HEK293 (cell line): ENCODE measurements around the gene TLX3.
"Not testable (repeated sequence)": the region's sequence is repeated elsewhere in the genome, so short reads cannot be mapped to it uniquely, and the experiment has no call there.

ENCODE experiments used
- MYNN ChIP-seq: fragments of 450-650 bp; formaldehyde crosslinking; IDR thresholded peaks from 2 replicates; pipeline ENCODE4 v1.5.1; 2016; ENCODE audit warnings: missing biosample characterization, missing genetic modification characterization, borderline replicate concordance
- SALL2 ChIP-seq: fragments of 450-650 bp; formaldehyde crosslinking; IDR thresholded peaks from 2 replicates; pipeline ENCODE4 v1.5.0; 2017; ENCODE audit warnings: missing biosample characterization, mild to moderate bottlenecking, missing genetic modification characterization, borderline replicate concordance
- SCRT1 ChIP-seq: fragments of 450-650 bp; formaldehyde crosslinking; IDR thresholded peaks from 2 replicates; pipeline ENCODE4 v1.5.1; 2016; ENCODE audit warnings: missing biosample characterization, missing genetic modification characterization, borderline replicate concordance
- ZBTB20 ChIP-seq: fragments of 450-650 bp; formaldehyde crosslinking; IDR thresholded peaks from 2 replicates; pipeline ENCODE4 v1.5.1; 2016; ENCODE audit warnings: missing biosample characterization, missing genetic modification characterization
- ZBTB8A ChIP-seq: fragments of 450-650 bp; formaldehyde crosslinking; IDR thresholded peaks from 2 replicates; pipeline ENCODE4 v1.5.1; 2016; ENCODE audit warnings: missing biosample characterization, missing genetic modification characterization
- ZNF133 ChIP-seq: fragments of 450-650 bp; formaldehyde crosslinking; IDR thresholded peaks from 2 replicates; pipeline ENCODE4 v1.5.1; 2016; ENCODE audit warnings: missing biosample characterization, missing genetic modification characterization
- ZNF274 ChIP-seq, 2 experiments: fragments of 200-500 bp in 1 of 2; fragments of 450-650 bp in 1 of 2; sonication (Bioruptor generic) in 1 of 2; formaldehyde crosslinking in 1 of 2; IDR thresholded peaks; 2 replicates each; pipeline versions ENCODE4 v1.5.1 to v1.6.1; 2014 to 2016; ENCODE audit warnings: borderline replicate concordance in 1 of 2, inconsistent platforms in 1 of 2, low read length in 1 of 2, missing biosample characterization in 1 of 2, missing genetic modification characterization in 1 of 2
- ZNF777 ChIP-seq: fragments of 450-650 bp; formaldehyde crosslinking; IDR thresholded peaks from 2 replicates; pipeline ENCODE4 v1.5.1; 2017; ENCODE audit warnings: missing biosample characterization, missing genetic modification characterization, borderline replicate concordance
- TF ChIP-seq, protein P1 (sequence below): fragments of 450-650 bp; formaldehyde crosslinking; IDR thresholded peaks from 2 replicates; pipeline ENCODE4 v1.5.1; 2016; ENCODE audit warnings: missing biosample characterization, missing genetic modification characterization
- TF ChIP-seq, protein P2 (sequence below): fragments of 450-650 bp; formaldehyde crosslinking; IDR thresholded peaks from 2 replicates; pipeline ENCODE4 v1.5.1; 2016; ENCODE audit warnings: missing biosample characterization, missing genetic modification characterization
- TF ChIP-seq, protein P3 (sequence below): fragments of 450-650 bp; formaldehyde crosslinking; IDR thresholded peaks from 2 replicates; pipeline ENCODE4 v1.5.1; 2016; ENCODE audit warnings: missing biosample characterization, missing genetic modification characterization
- TF ChIP-seq, protein P4 (sequence below): fragments of 450-650 bp; formaldehyde crosslinking; IDR thresholded peaks from 2 replicates; pipeline ENCODE4 v1.5.1; 2016; ENCODE audit warnings: missing biosample characterization, missing genetic modification characterization, low read depth

DNA sequence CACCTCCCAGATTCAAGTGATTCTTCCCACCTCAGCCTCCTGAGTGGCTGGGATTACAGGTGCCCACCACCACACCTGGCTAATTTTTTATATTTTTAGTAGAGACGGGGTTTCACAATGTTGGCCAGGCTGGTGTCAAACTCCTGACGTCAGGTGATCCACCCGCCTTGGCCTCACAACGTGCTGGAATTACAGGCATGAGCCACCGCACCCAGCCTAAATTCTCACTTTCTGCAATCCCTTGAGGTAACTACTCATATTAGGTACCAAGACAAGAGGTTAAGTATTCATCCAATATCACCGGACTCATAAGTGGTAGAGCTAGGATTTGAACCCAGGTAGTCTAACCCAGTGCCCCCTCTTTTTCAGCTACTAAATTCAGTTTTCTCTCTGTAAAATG lies 11.1 kb upstream of the TLX3 start:
- not testable (repeated sequence) for TF ChIP-seq ZNF777 (tag by site-specific recombination); ZBTB20 (tag by site-specific recombination); MYNN (tag by site-specific recombination); ZNF133 (tag by site-specific recombination); SALL2 (tag by site-specific recombination); SCRT1; ZNF274 (IDR thresholded peaks at IDR 0.05; ENCODE audit: low read length); ZNF274 (tag by site-specific recombination; IDR thresholded peaks at IDR 0.05; ENCODE audit: borderline replicate concordance); ZBTB8A (tag by site-specific recombination)
- TF ChIP-seq, protein P1, sequence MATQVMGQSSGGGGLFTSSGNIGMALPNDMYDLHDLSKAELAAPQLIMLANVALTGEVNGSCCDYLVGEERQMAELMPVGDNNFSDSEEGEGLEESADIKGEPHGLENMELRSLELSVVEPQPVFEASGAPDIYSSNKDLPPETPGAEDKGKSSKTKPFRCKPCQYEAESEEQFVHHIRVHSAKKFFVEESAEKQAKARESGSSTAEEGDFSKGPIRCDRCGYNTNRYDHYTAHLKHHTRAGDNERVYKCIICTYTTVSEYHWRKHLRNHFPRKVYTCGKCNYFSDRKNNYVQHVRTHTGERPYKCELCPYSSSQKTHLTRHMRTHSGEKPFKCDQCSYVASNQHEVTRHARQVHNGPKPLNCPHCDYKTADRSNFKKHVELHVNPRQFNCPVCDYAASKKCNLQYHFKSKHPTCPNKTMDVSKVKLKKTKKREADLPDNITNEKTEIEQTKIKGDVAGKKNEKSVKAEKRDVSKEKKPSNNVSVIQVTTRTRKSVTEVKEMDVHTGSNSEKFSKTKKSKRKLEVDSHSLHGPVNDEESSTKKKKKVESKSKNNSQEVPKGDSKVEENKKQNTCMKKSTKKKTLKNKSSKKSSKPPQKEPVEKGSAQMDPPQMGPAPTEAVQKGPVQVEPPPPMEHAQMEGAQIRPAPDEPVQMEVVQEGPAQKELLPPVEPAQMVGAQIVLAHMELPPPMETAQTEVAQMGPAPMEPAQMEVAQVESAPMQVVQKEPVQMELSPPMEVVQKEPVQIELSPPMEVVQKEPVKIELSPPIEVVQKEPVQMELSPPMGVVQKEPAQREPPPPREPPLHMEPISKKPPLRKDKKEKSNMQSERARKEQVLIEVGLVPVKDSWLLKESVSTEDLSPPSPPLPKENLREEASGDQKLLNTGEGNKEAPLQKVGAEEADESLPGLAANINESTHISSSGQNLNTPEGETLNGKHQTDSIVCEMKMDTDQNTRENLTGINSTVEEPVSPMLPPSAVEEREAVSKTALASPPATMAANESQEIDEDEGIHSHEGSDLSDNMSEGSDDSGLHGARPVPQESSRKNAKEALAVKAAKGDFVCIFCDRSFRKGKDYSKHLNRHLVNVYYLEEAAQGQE (tag by site-specific recombination): not testable (repeated sequence)
- TF ChIP-seq, protein P2, sequence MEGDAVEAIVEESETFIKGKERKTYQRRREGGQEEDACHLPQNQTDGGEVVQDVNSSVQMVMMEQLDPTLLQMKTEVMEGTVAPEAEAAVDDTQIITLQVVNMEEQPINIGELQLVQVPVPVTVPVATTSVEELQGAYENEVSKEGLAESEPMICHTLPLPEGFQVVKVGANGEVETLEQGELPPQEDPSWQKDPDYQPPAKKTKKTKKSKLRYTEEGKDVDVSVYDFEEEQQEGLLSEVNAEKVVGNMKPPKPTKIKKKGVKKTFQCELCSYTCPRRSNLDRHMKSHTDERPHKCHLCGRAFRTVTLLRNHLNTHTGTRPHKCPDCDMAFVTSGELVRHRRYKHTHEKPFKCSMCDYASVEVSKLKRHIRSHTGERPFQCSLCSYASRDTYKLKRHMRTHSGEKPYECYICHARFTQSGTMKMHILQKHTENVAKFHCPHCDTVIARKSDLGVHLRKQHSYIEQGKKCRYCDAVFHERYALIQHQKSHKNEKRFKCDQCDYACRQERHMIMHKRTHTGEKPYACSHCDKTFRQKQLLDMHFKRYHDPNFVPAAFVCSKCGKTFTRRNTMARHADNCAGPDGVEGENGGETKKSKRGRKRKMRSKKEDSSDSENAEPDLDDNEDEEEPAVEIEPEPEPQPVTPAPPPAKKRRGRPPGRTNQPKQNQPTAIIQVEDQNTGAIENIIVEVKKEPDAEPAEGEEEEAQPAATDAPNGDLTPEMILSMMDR: not testable (repeated sequence)
- TF ChIP-seq, protein P3, sequence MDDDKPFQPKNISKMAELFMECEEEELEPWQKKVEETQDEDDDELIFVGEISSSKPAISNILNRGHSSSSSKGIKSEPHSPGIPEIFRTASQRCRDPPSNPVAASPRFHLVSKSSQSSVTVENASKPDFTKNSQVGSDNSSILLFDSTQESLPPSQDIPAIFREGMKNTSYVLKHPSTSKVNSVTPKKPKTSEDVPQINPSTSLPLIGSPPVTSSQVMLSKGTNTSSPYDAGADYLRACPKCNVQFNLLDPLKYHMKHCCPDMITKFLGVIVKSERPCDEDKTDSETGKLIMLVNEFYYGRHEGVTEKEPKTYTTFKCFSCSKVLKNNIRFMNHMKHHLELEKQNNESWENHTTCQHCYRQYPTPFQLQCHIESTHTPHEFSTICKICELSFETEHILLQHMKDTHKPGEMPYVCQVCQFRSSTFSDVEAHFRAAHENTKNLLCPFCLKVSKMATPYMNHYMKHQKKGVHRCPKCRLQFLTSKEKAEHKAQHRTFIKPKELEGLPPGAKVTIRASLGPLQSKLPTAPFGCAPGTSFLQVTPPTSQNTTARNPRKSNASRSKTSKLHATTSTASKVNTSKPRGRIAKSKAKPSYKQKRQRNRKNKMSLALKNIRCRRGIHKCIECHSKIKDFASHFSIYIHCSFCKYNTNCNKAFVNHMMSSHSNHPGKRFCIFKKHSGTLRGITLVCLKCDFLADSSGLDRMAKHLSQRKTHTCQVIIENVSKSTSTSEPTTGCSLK (tag by site-specific recombination): not testable (repeated sequence)
- TF ChIP-seq, protein P4, sequence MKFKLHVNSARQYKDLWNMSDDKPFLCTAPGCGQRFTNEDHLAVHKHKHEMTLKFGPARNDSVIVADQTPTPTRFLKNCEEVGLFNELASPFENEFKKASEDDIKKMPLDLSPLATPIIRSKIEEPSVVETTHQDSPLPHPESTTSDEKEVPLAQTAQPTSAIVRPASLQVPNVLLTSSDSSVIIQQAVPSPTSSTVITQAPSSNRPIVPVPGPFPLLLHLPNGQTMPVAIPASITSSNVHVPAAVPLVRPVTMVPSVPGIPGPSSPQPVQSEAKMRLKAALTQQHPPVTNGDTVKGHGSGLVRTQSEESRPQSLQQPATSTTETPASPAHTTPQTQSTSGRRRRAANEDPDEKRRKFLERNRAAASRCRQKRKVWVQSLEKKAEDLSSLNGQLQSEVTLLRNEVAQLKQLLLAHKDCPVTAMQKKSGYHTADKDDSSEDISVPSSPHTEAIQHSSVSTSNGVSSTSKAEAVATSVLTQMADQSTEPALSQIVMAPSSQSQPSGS (tag by site-specific recombination): not testable (repeated sequence)
